GM21619 (cell line): ENCODE results near the gene AATK.

Experiments
- ATAC-seq: cut with Tn5 transposase; IDR thresholded peaks from one replicate; pipeline ENCODE4 v1.9.1; 2021; ENCODE audit not compliant: unreplicated experiment

AATK gene

DNA sequence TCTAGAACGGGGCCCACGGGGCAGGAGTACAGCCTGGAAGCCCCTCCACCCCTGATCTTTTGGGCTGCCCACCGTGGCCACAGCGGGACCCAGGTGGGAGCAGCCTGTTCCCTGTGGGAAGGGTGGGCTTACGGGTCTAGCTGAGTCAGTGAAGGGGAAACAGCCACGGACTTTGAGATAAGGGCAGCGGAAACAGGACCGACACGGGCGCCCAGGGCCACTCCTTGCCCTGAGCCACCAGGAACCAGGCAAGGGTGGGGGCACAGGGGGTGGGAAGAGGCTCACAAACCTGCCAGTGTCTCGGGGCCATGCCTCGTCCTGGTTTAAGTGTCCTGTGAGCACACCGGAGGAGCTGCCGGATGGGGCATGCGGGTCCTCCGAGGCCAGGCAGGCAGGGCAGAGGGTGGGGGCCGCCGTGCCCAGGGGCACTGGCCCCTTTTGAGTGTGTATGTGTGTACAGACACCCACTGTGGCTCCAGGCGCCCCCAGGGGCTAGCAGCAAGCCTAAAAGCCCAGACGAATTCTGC, 48.3 kb downstream of the AATK start:
- no peak for ATAC-seq

DNA sequence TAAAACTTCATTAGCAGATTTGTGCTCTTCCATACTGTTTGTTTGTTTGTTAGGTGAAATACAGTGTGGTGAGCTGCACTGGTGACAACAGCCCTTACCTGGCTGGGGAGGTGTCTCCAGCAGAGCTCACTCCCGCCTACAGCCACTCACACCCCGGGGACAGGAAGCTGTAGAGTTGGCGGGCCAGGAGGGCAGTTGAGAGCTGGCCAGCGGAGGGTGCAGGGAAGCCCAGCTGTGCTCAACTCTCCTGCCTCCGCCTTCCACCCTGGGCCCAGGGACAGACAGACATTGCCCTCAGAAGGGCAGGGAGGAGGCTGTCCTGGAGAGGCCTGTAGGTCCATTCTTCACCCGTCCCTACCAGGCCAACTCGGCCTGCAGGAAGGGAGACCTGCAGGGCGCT, 49.3 kb downstream of the AATK start:
- ATAC-seq: no peak

- ATAC-seq: no peak
Measured at GRCh38 chr17:81115749-81116464, 50.1 kb downstream of the AATK start.

DNA sequence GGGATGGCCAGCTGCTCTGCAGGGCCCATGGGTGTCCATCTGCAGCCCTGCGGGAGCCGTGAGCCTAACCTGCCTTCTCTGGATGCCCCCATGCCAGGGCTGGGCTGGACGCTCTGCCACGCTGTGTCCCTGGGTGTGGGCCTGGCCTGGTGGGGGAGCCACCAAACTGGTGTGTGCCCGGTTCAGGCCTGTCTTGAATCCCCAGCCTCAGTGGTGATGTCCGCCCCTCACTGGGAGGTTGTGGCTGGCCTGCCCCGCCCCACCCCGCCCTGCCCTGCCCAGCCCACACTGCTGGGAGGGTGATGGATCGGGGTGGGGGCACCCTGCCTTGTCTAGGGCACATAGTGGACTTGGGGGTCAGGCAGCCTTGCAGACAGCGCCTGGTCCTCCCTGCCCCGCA, 50.8 kb downstream of the AATK start:
- ATAC-seq: no peak

DNA sequence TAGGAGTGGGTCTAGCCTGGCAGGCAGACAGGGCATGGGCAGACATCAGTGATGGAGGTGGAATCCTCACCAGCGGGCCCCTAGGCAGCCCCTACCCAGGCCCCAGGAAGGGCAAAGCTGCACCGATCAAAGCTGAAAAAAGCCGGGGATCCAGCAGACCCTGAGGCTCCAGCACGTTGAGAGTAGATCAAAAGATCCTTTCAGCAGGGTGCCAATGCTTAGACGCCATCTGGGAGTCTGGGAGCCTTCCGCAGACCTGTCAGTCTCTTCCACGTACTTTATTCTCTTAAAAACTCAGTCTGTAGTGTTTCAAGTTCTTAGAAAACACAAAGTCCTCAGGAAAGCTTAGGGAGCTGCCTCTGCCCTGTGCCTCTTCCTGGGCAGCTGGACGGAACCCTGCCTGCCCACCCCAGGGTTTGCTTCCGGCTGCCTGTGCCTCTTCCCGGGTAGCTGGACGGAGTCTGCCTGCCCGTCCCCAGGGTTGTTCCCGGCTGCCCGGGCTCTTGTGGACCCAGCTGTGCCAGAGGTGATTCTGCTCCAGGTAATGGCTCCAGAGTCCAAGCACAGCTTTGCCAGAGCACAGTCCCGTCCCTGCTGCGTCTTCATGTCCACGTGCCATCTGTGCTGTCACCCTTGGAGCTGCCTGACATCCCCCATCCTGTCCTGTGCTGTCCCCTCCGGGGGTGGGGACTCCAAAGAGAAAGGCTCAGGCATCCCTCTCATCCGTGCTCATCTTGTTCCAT, 51.5 kb downstream of the AATK start:
- ATAC-seq: no peak

GRCh38 chr17:81113158-81113724, 52.8 kb downstream of the AATK start:
- ATAC-seq: no peak

DNA sequence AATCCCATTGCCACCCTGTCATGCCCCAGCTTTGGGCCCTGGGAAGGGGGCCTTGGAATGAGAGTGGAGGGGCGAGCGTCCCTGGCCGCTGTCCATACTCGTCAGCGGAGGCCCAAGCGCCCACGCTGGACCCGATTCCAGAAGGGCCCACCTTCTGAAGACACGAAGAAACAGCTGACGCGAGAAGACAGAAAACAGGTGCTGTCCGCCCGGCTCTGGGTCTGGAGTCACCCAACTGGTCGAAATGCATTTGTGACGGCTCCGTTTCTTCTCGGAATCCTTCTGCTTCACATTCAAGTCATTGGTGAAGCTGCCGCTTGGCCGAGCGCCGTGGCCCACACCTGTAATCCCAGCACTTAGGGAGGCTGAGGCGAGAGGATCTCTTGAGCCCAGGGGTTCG, 53.6 kb downstream of the AATK start:
- ATAC-seq: no peak

DNA sequence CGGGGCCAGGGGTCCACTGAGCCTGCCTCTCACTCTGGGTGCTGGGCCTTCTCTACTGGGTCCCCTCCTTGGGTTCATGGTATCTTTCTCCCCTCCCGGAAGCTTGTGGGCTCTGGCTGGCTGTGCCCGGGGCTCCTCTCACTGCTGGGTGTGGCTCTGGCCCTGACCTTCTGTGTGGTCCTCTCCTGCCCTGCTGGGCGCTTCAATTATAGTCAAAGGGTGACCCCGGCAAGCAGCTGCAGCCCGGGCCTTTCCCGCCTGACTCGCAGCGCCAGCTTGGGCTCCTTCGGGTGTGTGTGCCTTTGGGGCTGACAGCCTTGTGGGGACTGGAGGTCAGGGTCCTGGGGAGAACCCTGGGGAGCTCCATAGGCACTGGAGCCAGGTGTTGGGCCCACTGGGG, 55.0 kb downstream of the AATK start:
- no peak for ATAC-seq

- ATAC-seq: no peak
Measured at GRCh38 chr17:81110488-81111040, 55.5 kb downstream of the AATK start.

DNA sequence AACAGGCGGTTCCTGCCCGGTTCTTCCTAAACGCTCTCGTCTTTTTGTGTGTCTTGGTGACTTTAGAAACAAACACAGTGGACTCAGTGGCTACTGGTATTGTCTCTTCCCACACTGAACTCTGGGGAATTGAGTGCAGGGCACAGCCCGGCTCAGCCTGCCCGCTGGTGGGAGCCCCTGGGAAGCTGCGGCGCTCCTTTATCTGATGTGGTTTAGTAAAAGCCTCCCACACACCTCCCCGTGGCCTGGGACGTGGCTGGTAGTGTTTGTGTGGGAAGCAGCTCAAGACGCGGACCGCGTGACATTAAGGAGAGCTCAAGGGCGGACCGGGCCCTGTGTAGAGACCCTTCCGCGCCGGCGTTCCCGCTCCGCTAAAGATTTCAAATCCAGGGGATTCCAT, 56.1 kb downstream of the AATK start:
- ATAC-seq: no peak

- ATAC-seq: no peak
Measured at GRCh38 chr17:81108220-81108619, 57.8 kb downstream of the AATK start.

- no peak for ATAC-seq
Measured at GRCh38 chr17:81106716-81107115, 59.3 kb downstream of the AATK start.

DNA sequence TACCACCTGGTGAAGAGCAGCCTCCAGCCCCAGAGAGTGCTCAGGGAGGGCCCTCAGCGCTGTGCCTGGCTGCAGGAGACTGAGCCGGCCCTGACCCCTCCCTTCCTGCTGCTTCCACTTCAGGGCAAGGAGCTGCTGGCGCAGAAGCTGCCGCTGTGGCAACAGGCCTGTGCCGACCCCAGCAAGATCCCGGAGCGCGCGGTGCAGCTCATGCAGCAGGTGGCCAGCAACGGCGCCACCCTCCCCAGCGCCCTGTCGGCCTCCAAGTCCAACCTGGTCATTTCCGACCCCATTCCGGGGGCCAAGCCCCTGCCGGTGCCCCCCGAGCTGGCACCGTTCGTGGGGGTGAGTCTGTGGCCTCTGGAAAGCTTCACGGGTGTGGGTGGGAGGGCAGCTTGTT, 62.6 kb downstream of the AATK start:
- no peak for ATAC-seq

DNA sequence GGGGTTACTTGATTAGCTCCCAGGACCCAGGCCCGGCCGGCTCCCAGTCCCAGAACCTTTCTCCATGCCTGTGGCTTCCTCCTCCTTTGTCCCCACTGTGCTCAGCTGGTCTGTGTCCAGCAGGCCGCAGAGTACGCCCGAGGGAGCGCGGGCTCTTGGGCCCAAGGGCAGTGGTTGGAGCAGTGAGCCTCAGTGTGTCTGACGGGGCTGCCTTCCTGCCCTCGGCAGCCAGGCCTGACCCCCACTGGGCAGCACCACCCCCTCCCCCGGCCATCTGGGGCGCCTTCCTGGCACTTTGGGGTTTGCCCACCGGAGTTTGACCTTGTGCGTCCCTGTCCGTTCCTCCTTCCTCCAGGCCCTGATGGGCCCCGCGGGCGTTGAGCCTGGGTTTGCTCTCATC, 63.2 kb downstream of the AATK start:
- no peak for ATAC-seq

- ATAC-seq: no peak
Measured at GRCh38 chr17:81102352-81102751, 63.7 kb downstream of the AATK start.

DNA sequence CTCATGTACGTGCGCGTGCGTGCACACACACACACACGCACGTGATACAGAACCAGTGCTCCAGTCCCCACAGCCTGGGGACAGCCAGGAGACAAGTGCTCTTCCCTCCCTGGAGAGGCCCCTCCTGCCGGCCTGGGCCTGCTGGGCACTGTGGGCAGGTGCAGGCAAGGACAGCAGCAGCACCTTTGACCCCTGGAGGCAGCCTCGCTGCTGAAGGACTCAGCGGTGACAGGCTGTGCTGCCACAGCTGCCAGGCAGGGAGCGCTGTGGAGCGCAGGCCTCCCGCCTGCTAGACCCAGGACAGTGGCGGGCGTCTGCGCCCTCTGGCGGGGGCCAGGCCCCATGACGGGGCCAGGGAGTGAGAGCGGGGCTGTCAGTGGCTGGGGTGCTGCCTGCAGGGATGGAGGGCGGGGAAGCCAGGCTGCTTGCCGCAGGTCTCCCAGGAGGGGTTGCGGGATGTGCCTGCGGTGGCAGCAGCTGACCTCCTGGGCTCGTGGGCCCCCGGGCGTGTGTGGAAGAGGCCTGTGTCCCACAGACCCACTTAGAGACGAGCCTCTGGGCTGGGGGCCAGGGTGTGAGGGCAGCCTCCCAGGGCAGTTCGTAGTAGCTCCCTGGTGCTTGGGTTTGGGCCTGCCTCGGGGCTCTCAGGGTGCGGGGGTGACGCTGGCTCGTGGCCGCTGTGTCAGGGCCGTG, 64.3 kb downstream of the AATK start:
- ATAC-seq: peak; percentile 61

DNA sequence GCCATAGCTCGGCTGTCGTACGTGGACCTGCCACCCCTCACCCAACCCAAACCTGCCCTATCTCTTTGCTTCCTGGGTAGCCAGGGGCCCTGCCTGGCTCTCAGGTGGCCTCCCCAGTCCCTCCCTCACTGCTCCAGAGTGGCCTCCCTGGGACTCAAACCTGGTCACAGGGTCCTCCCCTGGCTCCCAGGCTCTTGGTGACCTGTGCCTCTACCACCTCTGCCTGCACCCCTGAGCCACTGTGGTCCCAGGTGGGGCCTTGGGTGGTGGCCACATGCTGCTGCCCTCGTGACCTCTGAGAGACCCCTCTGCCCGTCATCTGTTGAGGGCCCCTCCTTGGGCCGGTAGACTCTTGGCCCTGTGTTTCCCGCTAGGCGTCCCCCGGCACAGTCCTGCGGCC, 65.4 kb downstream of the AATK start:
- no peak for ATAC-seq

DNA sequence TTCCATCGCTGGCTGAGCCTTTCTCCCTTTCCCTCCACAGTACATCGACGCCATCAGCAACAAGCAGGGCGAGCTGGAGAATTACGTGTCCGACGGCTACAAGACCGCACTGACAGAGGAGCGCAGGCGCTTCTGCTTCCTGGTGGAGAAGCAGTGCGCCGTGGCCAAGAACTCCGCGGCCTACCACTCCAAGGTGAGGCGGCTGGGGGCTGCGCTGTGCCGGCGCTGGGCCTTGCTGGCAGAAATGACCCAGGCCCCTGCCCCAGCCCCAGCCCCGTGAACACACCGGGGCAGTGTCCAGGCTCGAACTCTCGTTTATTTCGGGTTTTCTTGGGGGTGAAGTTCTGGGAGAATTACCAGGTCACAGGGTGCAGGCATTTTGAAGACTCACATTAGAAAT, 66.1 kb downstream of the AATK start:
- no peak for ATAC-seq

DNA sequence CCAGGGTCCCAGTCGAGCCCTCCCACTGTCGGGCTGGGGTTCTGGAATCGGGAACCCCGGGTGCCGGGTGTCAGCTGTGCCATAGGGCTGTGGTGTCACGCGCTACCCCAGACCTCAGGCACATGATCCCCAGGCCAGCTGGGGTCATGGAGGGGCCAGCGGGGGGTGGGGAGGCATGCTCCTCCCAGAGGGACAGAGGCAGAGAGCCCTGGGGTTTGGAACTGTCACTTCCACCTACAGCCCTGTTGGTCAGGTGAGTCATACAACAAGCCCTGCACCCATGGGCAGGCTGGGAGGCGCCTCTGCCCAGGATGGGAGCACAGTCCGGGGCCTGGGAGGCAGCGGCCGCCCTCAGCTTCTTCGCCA, 68.1 kb downstream of the AATK start:
- no peak for ATAC-seq

- ATAC-seq: no peak
Measured at GRCh38 chr17:81097134-81097942, 68.7 kb downstream of the AATK start.

DNA sequence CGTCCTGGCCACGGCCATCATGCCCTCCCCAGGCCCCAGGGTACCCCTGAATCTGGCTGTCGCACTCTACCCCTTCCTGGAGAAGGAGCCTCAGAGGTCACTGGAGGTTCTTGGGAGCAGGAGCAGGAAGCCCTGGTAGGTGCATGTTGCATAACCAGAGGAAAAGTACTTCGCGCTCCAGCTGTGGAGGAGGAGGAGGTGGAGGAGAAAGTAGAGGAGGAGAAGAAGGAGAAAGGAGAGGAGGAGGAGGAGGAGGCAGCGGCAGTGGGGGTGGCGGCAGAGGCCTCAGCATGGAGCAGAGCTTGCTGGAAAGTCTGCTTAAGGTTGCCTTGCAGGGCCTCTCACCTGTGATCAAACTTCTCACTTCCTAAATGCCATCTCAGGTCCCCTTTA, 69.3 kb downstream of the AATK start:
- ATAC-seq: no peak
